Measurements from ENCODE around the gene PHLDB3.
"Not testable (repeated sequence)": the region's sequence is repeated elsewhere in the genome, so short reads cannot be mapped to it uniquely, and the experiment has no call there.

DNA sequence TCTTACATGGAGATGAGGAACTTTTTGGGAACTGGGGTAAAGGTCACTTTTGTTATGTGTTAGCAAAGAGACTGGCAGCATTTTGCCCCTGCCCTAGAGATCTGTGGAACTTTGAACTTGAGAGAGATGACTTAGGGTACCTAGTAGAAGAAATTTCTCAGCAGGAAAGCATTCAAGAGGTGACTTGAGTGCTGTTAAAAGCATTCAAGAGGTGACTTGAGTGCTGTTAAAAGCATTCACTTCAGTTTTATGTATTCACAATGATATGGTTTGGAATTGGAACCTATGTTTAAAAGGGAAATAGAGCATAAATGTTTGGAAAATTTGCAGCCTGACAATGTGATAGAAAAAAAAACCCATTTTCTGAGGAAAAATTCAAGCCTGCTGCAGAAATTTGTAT, 7.9 kb upstream of the PHLDB3 start:
- TF ChIP-seq, protein P1, sequence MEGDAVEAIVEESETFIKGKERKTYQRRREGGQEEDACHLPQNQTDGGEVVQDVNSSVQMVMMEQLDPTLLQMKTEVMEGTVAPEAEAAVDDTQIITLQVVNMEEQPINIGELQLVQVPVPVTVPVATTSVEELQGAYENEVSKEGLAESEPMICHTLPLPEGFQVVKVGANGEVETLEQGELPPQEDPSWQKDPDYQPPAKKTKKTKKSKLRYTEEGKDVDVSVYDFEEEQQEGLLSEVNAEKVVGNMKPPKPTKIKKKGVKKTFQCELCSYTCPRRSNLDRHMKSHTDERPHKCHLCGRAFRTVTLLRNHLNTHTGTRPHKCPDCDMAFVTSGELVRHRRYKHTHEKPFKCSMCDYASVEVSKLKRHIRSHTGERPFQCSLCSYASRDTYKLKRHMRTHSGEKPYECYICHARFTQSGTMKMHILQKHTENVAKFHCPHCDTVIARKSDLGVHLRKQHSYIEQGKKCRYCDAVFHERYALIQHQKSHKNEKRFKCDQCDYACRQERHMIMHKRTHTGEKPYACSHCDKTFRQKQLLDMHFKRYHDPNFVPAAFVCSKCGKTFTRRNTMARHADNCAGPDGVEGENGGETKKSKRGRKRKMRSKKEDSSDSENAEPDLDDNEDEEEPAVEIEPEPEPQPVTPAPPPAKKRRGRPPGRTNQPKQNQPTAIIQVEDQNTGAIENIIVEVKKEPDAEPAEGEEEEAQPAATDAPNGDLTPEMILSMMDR (conservative IDR thresholded peaks at IDR 0.05; ENCODE audit: low read length): not testable (repeated sequence)
- TF ChIP-seq EZH2phosphoT487 (IDR thresholded peaks at IDR 0.05; ENCODE audit: borderline replicate concordance): not testable (repeated sequence)

Measured in Loucy (cell line).